ENCODE data around the gene KIF3A. TPM values are rescaled to one million over a fixed set of nuclear protein-coding genes. Genes with fewer than 3 reads are reported as not detected.

Gene KIF3A
- total and polyA plus RNA-seq, 2 of the 8 experiments (the other 6 are each of a cell fraction or from before 2014, with no cell fraction given) = 3.1 to 13.1 TPM

GRCh38 chr5:132774896-132775295 is 37.5 kb upstream of the KIF3A start:
- Histone ChIP-seq H4K8ac (ENCODE audit: extremely low read depth, insufficient read depth, low read length) (no peak overlapping the region), H2AK5ac (ENCODE audit: low read depth, low read length) (no peak overlapping the region), H3K4me3 (ENCODE audit: extremely low read depth in 1 of 4, insufficient read depth in 2 of 4, low read depth in 3 of 4, low read length in 4 of 4) (no peak overlapping the region), H3K56ac (replicated peaks; ENCODE audit: insufficient read length, low read depth, low read length) (no peak overlapping the region), H4K20me1 (replicated peaks in 1 of 2; ENCODE audit: control insufficient read depth in 1 of 2, insufficient read depth in 2 of 2, low read length in 2 of 2) (peaks cover 3 to 9% of the 10 kb centered on the region in 2 experiments), H2AFZ (ENCODE audit: low read length) (no peak overlapping the region), H3K9me3 (ENCODE audit: insufficient read depth in 2 of 2, low read depth in 1 of 2, low read length in 1 of 2) (no peaks in the 10 kb centered on the region), H2BK15ac (ENCODE audit: low read length) (no peak overlapping the region), H3K27ac (ENCODE audit: low read depth, low read length) (no peak overlapping the region), H4K91ac (replicated peaks; ENCODE audit: insufficient read length, low read length) (no peak overlapping the region), H3K79me1 (ENCODE audit: low read depth, low read length) (peaks cover 2% of the 10 kb centered on the region; the same call in 1 of the 2 replicates), H2BK20ac (ENCODE audit: low read length) (no peak overlapping the region), H3K4me2 (ENCODE audit: insufficient read depth in 1 of 2, low read depth in 2 of 2, low read length in 2 of 2) (no peak overlapping the region; a peak in 1 of 4 replicates), H3K18ac (ENCODE audit: extremely low read depth, low read length) (no peak overlapping the region), H4K5ac (ENCODE audit: insufficient read length, low read depth, low read length) (no peak overlapping the region), H3K23ac (ENCODE audit: insufficient read length) (no peak overlapping the region), H3K4me1 (replicated peaks in 1 of 4; ENCODE audit: control insufficient read depth in 3 of 4, insufficient read depth in 4 of 4, low read length in 3 of 4) (peaks cover 0 to 24% (median 6%) of the 10 kb centered on the region in 4 experiments; a peak in 5 of 7 replicates), H3K36me3 (ENCODE audit: control insufficient read depth in 2 of 4, insufficient read depth in 4 of 4, low read length in 3 of 4) (no peaks in the 10 kb centered on the region), H3K23me2 (ENCODE audit: low read depth, low read length) (peaks cover 10% of the 10 kb centered on the region), H3K9ac (replicated peaks in 1 of 4; ENCODE audit: extremely low read depth in 1 of 4, low read depth in 3 of 4, low read length in 3 of 4) (no peak overlapping the region), H2BK120ac (replicated peaks; ENCODE audit: low read depth, low read length) (no peak overlapping the region), H2BK5ac (ENCODE audit: low read depth, low read length) (no peak overlapping the region), H3K4ac (replicated peaks; ENCODE audit: insufficient read length, low read depth, low read length) (no peak overlapping the region), H2BK12ac (ENCODE audit: low read depth, low read length) (no peak overlapping the region), H3K79me2 (ENCODE audit: control insufficient read depth in 1 of 2, insufficient read depth in 2 of 2, low read length in 2 of 2) (peaks cover 0 to 7% of the 10 kb centered on the region in 2 experiments; a peak in 1 of 4 replicates), H3K14ac (ENCODE audit: insufficient read length) (no peak overlapping the region), H3K27me3 (replicated peaks in 1 of 4; ENCODE audit: control insufficient read depth in 3 of 4, extremely low read depth in 1 of 4, insufficient read depth in 3 of 4, low read length in 3 of 4) (peaks cover 2 to 49% (median 33%) of the 10 kb centered on the region in 4 experiments)
- TF ChIP-seq BCL11A (IDR thresholded peaks at IDR 0.05; ENCODE audit: low read depth in 2 of 2, low read length in 2 of 2) (no peak), SIRT6 (IDR thresholded peaks at IDR 0.05; ENCODE audit: low read length) (no peak), KDM5A (IDR thresholded peaks at IDR 0.05; ENCODE audit: low read length) (no peak), EP300 (IDR thresholded peaks at IDR 0.05; ENCODE audit: borderline replicate concordance in 1 of 2, low read depth in 2 of 2, low read length in 2 of 2) (no peak)
- FAIRE-seq (no peak), DNase-seq (ENCODE audit: low read depth in 1 of 2, low spot score in 2 of 2) (no peak)
- CTCF ChIA-PET (ENCODE audit: partially characterized antibody) = interaction anchor here (0.6 to 6.6 kb wide), 7 partner anchors 10 to 49 kb away, joined by 3 to 58 read pairs (median 10); partner anchors contain the start of gene CCNI2
- 90% methylated on average over 5 of the region's 5 CpGs; no CpG with 5 or more reads in 1 of the 2 experiments for WGBS, 2 experiments (ENCODE audit: extremely low coverage in 1 of 2, insufficient coverage in 1 of 2, insufficient read length in 1 of 2, insufficient replicate concordance in 2 of 2, low coverage in 1 of 2, low lambda C conversion rate in 2 of 2, missing lambda C conversion rate in 1 of 2)
- POLR2A ChIA-PET (ENCODE audit: partially characterized antibody) = no interaction called here
